HEK293 (cell line): ENCODE measurements around the gene NOXO1.

ENCODE experiments used
- CTCF ChIA-PET: fragments of 350-600 bp; formaldehyde crosslinking; extraction: SDS; loops from one replicate; lab custom pipeline; 2021; ENCODE audit warnings: antibody characterized with exemption; lab: Yijun Ruan, JAX
- POLR2A ChIA-PET: fragments of 300-600 bp; formaldehyde crosslinking; extraction: SDS; loops from one replicate; lab custom pipeline; 2020; ENCODE audit warnings: antibody characterized with exemption, inconsistent platforms; lab: Yijun Ruan, JAX
- H3K27ac ChIP-seq: fragments of 200-500 bp; sonication (Bioruptor generic); 2 replicates; pipeline ENCODE4 v1.5.1; 2014; ENCODE audit warnings: low read depth, low read length, control low read depth, inconsistent platforms; ENCODE audit errors: extremely low read depth
- H3K36me3 ChIP-seq, 2 experiments: fragments of 200-500 bp in 1 of 2; sonication (Bioruptor generic) in 1 of 2; 1 replicate in 1 of 2; 2 replicates in 1 of 2; pipeline ENCODE4 v1.5.1; 2014 to 2017; ENCODE audit warnings: inconsistent platforms in 2 of 2, low read length in 2 of 2; ENCODE audit not compliant: control insufficient read depth in 2 of 2, insufficient read depth in 1 of 2
- H3K4me1 ChIP-seq: fragments of 200-500 bp; sonication (Bioruptor generic); 2 replicates; pipeline ENCODE4 v1.5.1; 2014; ENCODE audit warnings: mild to moderate bottlenecking, low read length, inconsistent platforms; ENCODE audit not compliant: control insufficient read depth, insufficient read depth
- H3K4me3 ChIP-seq: 2 replicates; pipeline ENCODE4 v1.5.1; 2011; ENCODE audit warnings: low read depth, mild to moderate bottlenecking, control low read depth, low read length, moderate library complexity
- H3K9me3 ChIP-seq: fragments of 200-500 bp; sonication (Bioruptor generic); 2 replicates; pipeline ENCODE4 v1.5.1; 2014; ENCODE audit warnings: low read depth, low read length, inconsistent platforms; ENCODE audit not compliant: control insufficient read depth, insufficient read depth
- EGR2 ChIP-seq: fragments of 450-650 bp; formaldehyde crosslinking; IDR thresholded peaks from 2 replicates; pipeline ENCODE4 v1.5.1; 2016; ENCODE audit warnings: low read depth, missing biosample characterization, missing genetic modification characterization
- GLIS1 ChIP-seq: fragments of 450-650 bp; formaldehyde crosslinking; IDR thresholded peaks from 2 replicates; pipeline ENCODE4 v1.5.1; 2016; ENCODE audit warnings: missing biosample characterization, missing genetic modification characterization
- GLIS2 ChIP-seq: fragments of 450-650 bp; formaldehyde crosslinking; IDR thresholded peaks from 2 replicates; pipeline ENCODE4 v1.5.1; 2016; ENCODE audit warnings: missing biosample characterization, missing genetic modification characterization
- REPIN1 ChIP-seq: fragments of 450-650 bp; formaldehyde crosslinking; IDR thresholded peaks from 2 replicates; pipeline ENCODE4 v1.5.1; 2017; ENCODE audit warnings: missing biosample characterization, missing genetic modification characterization, low read depth
- SCRT2 ChIP-seq: fragments of 450-650 bp; formaldehyde crosslinking; IDR thresholded peaks from 2 replicates; pipeline ENCODE4 v1.5.1; 2016; ENCODE audit warnings: missing biosample characterization, missing genetic modification characterization
- WT1 ChIP-seq: fragments of 450-650 bp; formaldehyde crosslinking; IDR thresholded peaks from 2 replicates; pipeline ENCODE4 v1.5.1; 2016; ENCODE audit warnings: missing biosample characterization, missing genetic modification characterization
- ZBTB17 ChIP-seq: fragments of 450-650 bp; formaldehyde crosslinking; IDR thresholded peaks from 2 replicates; pipeline ENCODE4 v1.5.1; 2016; ENCODE audit warnings: missing biosample characterization, missing genetic modification characterization
- ZBTB20 ChIP-seq: fragments of 450-650 bp; formaldehyde crosslinking; IDR thresholded peaks from 2 replicates; pipeline ENCODE4 v1.5.1; 2016; ENCODE audit warnings: missing biosample characterization, missing genetic modification characterization
- ZFHX2 ChIP-seq: fragments of 450-650 bp; formaldehyde crosslinking; conservative IDR thresholded peaks from 2 replicates; pipeline ENCODE4 v1.5.1; 2016; ENCODE audit warnings: missing biosample characterization, missing genetic modification characterization
- ZFP37 ChIP-seq: fragments of 450-650 bp; formaldehyde crosslinking; IDR thresholded peaks from 2 replicates; pipeline ENCODE4 v1.5.1; 2016; ENCODE audit warnings: missing biosample characterization, missing genetic modification characterization
- ZIC2 ChIP-seq: fragments of 450-650 bp; formaldehyde crosslinking; IDR thresholded peaks from 2 replicates; pipeline ENCODE4 v1.5.1; 2016; ENCODE audit warnings: missing biosample characterization, missing genetic modification characterization
- ZNF214 ChIP-seq: fragments of 450-650 bp; formaldehyde crosslinking; IDR thresholded peaks from 2 replicates; pipeline ENCODE4 v1.5.1; 2017; ENCODE audit warnings: missing biosample characterization, mild to moderate bottlenecking, missing genetic modification characterization, borderline replicate concordance
- ZNF248 ChIP-seq: fragments of 450-650 bp; formaldehyde crosslinking; IDR thresholded peaks from 2 replicates; pipeline ENCODE4 v1.5.1; 2017; ENCODE audit warnings: missing biosample characterization, missing genetic modification characterization
- ZNF335 ChIP-seq: fragments of 450-650 bp; formaldehyde crosslinking; conservative IDR thresholded peaks from 2 replicates; pipeline ENCODE4 v1.5.1; 2016; ENCODE audit warnings: missing biosample characterization, missing genetic modification characterization
- ZNF394 ChIP-seq: fragments of 450-650 bp; formaldehyde crosslinking; IDR thresholded peaks from 2 replicates; pipeline ENCODE4 v1.5.1; 2016; ENCODE audit warnings: missing biosample characterization, missing genetic modification characterization, mild to moderate bottlenecking, moderate library complexity, borderline replicate concordance
- ZNF623 ChIP-seq: fragments of 450-650 bp; formaldehyde crosslinking; IDR thresholded peaks from 2 replicates; pipeline ENCODE4 v1.5.1; 2016; ENCODE audit warnings: missing biosample characterization, missing genetic modification characterization
- ZNF660 ChIP-seq: fragments of 450-650 bp; IDR thresholded peaks from 2 replicates; pipeline ENCODE4 v1.5.1; 2018; ENCODE audit warnings: missing biosample characterization, mild to moderate bottlenecking, missing genetic modification characterization
- ZNF677 ChIP-seq: fragments of 450-650 bp; IDR thresholded peaks from 2 replicates; pipeline ENCODE4 v1.5.0; 2018; ENCODE audit warnings: missing biosample characterization, mild to moderate bottlenecking, missing genetic modification characterization, moderate library complexity
- ZXDB ChIP-seq: fragments of 450-650 bp; formaldehyde crosslinking; IDR thresholded peaks from 2 replicates; pipeline ENCODE4 v1.5.1; 2016; ENCODE audit warnings: missing biosample characterization, missing genetic modification characterization
- TF ChIP-seq, protein P1 (sequence below): fragments of 450-650 bp; formaldehyde crosslinking; IDR thresholded peaks from 2 replicates; pipeline ENCODE4 v1.5.1; 2016; ENCODE audit warnings: missing biosample characterization, missing genetic modification characterization
- TF ChIP-seq, protein P2 (sequence below): fragments of 450-650 bp; formaldehyde crosslinking; IDR thresholded peaks from 2 replicates; pipeline ENCODE4 v1.5.1; 2016; ENCODE audit warnings: missing biosample characterization, missing genetic modification characterization, low read depth
- TF ChIP-seq, protein P3 (sequence below): IDR thresholded peaks from 2 replicates; pipeline ENCODE4 v1.6.1; 2011; ENCODE audit warnings: mild to moderate bottlenecking, low read depth, low read length, borderline replicate concordance
- TF ChIP-seq, protein P4 (sequence below): fragments of 450-650 bp; IDR thresholded peaks from 2 replicates; pipeline ENCODE4 v1.5.1; 2018; ENCODE audit warnings: missing biosample characterization, missing genetic modification characterization
- TF ChIP-seq, protein P5 (sequence below): fragments of 450-650 bp; formaldehyde crosslinking; IDR thresholded peaks from 2 replicates; pipeline ENCODE4 v1.5.1; 2016; ENCODE audit warnings: missing biosample characterization, missing genetic modification characterization

The NOXO1 gene

DNA sequence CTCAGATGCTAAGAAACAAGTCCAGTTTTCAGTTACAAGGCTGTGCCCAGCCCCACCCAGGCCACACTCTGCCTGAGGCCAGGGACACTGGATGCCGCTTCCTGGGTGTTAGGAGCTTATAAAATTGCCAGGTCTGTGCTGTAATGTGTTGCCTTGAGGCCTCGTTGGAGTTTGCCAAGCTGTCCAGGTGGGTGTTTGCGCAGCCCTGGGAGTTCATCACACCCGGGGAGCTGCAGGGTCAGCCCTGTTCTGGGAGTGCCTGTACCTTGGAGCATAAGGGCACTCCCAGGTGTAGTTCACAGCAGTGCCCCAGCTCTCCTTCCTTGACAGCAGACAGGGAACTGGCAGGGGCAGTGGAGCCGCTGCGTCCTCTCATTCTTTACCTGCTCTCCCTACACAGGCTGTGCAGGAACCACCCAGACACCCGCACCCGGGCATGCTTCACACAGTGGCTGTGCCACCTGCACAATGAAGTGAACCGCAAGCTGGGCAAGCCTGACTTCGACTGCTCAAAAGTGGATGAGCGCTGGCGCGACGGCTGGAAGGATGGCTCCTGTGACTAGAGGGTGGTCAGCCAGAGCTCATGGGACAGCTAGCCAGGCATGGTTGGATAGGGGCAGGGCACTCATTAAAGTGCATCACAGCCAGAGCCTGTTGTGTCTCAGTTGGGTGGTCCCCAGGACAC is 4.3 kb upstream of the NOXO1 start (continued):
- no peak for TF ChIP-seq WT1 (tag by site-specific recombination)
- no peak for TF ChIP-seq GLIS2 (tag by site-specific recombination)
- TF ChIP-seq ZNF394 = no peak
- TF ChIP-seq REPIN1 (tag by site-specific recombination) = no peak
- TF ChIP-seq ZNF623 (tag by site-specific recombination) = no peak
- TF ChIP-seq ZIC2 (tag by site-specific recombination) = no peak
- TF ChIP-seq, protein P1, sequence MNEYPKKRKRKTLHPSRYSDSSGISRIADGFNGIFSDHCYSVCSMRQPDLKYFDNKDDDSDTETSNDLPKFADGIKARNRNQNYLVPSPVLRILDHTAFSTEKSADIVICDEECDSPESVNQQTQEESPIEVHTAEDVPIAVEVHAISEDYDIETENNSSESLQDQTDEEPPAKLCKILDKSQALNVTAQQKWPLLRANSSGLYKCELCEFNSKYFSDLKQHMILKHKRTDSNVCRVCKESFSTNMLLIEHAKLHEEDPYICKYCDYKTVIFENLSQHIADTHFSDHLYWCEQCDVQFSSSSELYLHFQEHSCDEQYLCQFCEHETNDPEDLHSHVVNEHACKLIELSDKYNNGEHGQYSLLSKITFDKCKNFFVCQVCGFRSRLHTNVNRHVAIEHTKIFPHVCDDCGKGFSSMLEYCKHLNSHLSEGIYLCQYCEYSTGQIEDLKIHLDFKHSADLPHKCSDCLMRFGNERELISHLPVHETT (tag by site-specific recombination) = no peak
- TF ChIP-seq, protein P2, sequence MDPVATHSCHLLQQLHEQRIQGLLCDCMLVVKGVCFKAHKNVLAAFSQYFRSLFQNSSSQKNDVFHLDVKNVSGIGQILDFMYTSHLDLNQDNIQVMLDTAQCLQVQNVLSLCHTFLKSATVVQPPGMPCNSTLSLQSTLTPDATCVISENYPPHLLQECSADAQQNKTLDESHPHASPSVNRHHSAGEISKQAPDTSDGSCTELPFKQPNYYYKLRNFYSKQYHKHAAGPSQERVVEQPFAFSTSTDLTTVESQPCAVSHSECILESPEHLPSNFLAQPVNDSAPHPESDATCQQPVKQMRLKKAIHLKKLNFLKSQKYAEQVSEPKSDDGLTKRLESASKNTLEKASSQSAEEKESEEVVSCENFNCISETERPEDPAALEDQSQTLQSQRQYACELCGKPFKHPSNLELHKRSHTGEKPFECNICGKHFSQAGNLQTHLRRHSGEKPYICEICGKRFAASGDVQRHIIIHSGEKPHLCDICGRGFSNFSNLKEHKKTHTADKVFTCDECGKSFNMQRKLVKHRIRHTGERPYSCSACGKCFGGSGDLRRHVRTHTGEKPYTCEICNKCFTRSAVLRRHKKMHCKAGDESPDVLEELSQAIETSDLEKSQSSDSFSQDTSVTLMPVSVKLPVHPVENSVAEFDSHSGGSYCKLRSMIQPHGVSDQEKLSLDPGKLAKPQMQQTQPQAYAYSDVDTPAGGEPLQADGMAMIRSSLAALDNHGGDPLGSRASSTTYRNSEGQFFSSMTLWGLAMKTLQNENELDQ (tag by site-specific recombination) = no peak
- TF ChIP-seq, protein P3, sequence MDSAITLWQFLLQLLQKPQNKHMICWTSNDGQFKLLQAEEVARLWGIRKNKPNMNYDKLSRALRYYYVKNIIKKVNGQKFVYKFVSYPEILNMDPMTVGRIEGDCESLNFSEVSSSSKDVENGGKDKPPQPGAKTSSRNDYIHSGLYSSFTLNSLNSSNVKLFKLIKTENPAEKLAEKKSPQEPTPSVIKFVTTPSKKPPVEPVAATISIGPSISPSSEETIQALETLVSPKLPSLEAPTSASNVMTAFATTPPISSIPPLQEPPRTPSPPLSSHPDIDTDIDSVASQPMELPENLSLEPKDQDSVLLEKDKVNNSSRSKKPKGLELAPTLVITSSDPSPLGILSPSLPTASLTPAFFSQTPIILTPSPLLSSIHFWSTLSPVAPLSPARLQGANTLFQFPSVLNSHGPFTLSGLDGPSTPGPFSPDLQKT = no peak

DNA sequence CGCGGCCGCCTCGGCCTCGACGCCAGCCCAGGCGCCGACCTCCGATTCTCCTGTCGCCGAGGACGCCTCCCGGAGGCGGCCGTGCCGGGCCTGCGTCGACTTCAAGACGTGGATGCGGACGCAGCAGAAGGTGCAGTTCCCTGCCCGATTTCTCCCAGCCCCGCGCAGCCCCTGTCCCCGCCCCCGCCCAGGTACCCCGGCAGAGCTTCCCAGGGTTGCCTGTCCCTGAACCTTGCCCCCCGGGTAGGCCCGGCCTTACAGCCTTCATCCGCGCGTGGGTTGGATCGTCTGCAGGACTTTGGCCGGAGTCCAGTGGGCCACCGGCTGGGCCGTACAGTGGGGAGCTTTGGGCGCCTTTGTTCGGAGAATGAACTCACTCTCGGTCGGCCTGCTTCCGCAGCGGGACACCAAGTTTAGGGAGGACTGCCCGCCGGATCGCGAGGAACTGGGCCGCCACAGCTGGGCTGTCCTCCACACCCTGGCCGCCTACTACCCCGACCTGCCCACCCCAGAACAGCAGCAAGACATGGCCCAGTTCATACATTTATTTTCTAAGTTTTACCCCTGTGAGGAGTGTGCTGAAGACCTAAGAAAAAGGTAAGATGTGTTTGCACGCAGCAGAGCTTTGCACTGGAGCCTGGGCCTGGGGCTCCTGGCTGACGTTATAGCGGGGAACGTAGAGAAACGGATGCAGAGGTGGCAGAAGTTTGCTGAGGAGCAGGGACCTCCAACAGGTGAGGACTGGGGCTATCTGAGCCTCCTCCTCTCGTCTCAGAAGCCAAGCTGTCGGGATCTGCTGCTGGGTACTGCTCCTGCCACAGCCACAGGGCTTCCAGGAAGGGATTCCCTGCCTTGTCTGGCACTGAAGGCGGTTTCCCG is 3.3 kb upstream of the NOXO1 start:
- peak overlapping the region; percentile 73 for H3K4me3 ChIP-seq
- POLR2A ChIA-PET = interaction anchor here (1.0 to 6.3 kb wide), 7 partner anchors 11 to 171 kb away, joined by 3 to 46 read pairs (median 6); partner anchors contain the start of genes RPS2, TBL3 and TRAF7
- H3K27ac ChIP-seq = peak overlapping the region; percentile 83
- peaks cover 0 to 25% of the 10 kb centered on the region in 2 experiments; a peak in 1 of 3 replicates for H3K36me3 ChIP-seq
- H3K9me3 ChIP-seq = no peaks in the 10 kb centered on the region
- CTCF ChIA-PET = interaction anchor here (0.7 to 4.5 kb wide), 3 partner anchors 20 to 1235 kb away, joined by 3 to 28 read pairs (median 3); no protein-coding TSS in a partner anchor
- H3K4me1 ChIP-seq = peaks cover 7% of the 10 kb centered on the region; the same call in 1 of the 2 replicates
- TF ChIP-seq ZNF214 = no peak
- TF ChIP-seq ZXDB (tag by site-specific recombination) = no peak
- peak; percentile 41 for TF ChIP-seq ZFHX2 (tag by site-specific recombination)
- peak; percentile 77 for TF ChIP-seq SCRT2
- peak; percentile 19; the same call in 1 of the 2 replicates for TF ChIP-seq ZBTB20 (tag by site-specific recombination)
- TF ChIP-seq ZBTB17 = peak; percentile 76
- TF ChIP-seq, protein P4, sequence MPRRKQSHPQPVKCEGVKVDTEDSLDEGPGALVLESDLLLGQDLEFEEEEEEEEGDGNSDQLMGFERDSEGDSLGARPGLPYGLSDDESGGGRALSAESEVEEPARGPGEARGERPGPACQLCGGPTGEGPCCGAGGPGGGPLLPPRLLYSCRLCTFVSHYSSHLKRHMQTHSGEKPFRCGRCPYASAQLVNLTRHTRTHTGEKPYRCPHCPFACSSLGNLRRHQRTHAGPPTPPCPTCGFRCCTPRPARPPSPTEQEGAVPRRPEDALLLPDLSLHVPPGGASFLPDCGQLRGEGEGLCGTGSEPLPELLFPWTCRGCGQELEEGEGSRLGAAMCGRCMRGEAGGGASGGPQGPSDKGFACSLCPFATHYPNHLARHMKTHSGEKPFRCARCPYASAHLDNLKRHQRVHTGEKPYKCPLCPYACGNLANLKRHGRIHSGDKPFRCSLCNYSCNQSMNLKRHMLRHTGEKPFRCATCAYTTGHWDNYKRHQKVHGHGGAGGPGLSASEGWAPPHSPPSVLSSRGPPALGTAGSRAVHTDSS (tag by site-specific recombination) = 0 out of 2 replicates have a peak, but pooled peaks have one; percentile 5
- TF ChIP-seq ZIC2 (tag by site-specific recombination) = peak; percentile 80
- 0 out of 2 replicates have a peak, but pooled peaks have one; percentile 26 for TF ChIP-seq EGR2
- no peak for TF ChIP-seq ZFP37
- TF ChIP-seq ZNF677 (tag by site-specific recombination) = 0 out of 2 replicates have a peak, but pooled peaks have one; percentile 2
- TF ChIP-seq, protein P5, sequence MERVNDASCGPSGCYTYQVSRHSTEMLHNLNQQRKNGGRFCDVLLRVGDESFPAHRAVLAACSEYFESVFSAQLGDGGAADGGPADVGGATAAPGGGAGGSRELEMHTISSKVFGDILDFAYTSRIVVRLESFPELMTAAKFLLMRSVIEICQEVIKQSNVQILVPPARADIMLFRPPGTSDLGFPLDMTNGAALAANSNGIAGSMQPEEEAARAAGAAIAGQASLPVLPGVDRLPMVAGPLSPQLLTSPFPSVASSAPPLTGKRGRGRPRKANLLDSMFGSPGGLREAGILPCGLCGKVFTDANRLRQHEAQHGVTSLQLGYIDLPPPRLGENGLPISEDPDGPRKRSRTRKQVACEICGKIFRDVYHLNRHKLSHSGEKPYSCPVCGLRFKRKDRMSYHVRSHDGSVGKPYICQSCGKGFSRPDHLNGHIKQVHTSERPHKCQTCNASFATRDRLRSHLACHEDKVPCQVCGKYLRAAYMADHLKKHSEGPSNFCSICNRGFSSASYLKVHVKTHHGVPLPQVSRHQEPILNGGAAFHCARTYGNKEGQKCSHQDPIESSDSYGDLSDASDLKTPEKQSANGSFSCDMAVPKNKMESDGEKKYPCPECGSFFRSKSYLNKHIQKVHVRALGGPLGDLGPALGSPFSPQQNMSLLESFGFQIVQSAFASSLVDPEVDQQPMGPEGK = peak; percentile 27; the same call in 1 of the 2 replicates
- no peak for TF ChIP-seq ZNF248 (tag by site-specific recombination)
- TF ChIP-seq GLIS1 (tag by site-specific recombination) = 0 out of 2 replicates have a peak, but pooled peaks have one; percentile 31
- peak; percentile 9; the same call in 1 of the 2 replicates for TF ChIP-seq ZNF660
- peak; percentile 57 for TF ChIP-seq ZNF335 (tag by site-specific recombination)
